Ishikawa (cell line): ENCODE data around the gene SPATA31D1.

ENCODE experiments used
- CREB1 ChIP-seq: IDR thresholded peaks from 2 replicates; pipeline ENCODE4 v1.6.1; 2012; ENCODE audit warnings: low read depth
- EGR1 ChIP-seq: IDR thresholded peaks from 2 replicates; pipeline ENCODE4 v1.6.1; 2012
- FOXM1 ChIP-seq: IDR thresholded peaks from 2 replicates; pipeline ENCODE4 v1.6.1; 2012; ENCODE audit warnings: low read depth, borderline replicate concordance
- MAX ChIP-seq: IDR thresholded peaks from 2 replicates; pipeline ENCODE4 v1.6.1; 2012
- NFIC ChIP-seq: IDR thresholded peaks from 2 replicates; pipeline ENCODE4 v1.6.1; 2012
- RAD21 ChIP-seq: IDR thresholded peaks from 2 replicates; pipeline ENCODE4 v1.6.1; 2012; ENCODE audit warnings: low read depth
- REST ChIP-seq: IDR thresholded peaks from 2 replicates; pipeline ENCODE4 v1.6.1; 2012; ENCODE audit warnings: low read depth, mild to moderate bottlenecking
- TAF1 ChIP-seq: IDR thresholded peaks from 2 replicates; pipeline ENCODE4 v1.6.1; 2012; ENCODE audit warnings: low read depth, mild to moderate bottlenecking
- TCF12 ChIP-seq: IDR thresholded peaks from 2 replicates; pipeline ENCODE4 v1.6.1; 2012; ENCODE audit warnings: low read depth
- TEAD4 ChIP-seq: IDR thresholded peaks from 2 replicates; pipeline ENCODE4 v1.6.1; 2012
- YY1 ChIP-seq: IDR thresholded peaks from 2 replicates; pipeline ENCODE4 v1.6.1; 2012; ENCODE audit warnings: low read depth
- ZBTB7A ChIP-seq: IDR thresholded peaks from 2 replicates; pipeline ENCODE4 v1.6.1; 2012; ENCODE audit warnings: low read depth

- TF ChIP-seq RAD21 (no peak), TAF1 (no peak), TCF12 (no peak), MAX (no peak), EGR1 (no peak), REST (no peak), ZBTB7A (no peak), TEAD4 (no peak), CREB1 (no peak), FOXM1 (no peak), NFIC (no peak), YY1 (no peak)
Observed at GRCh38 chr9:82021198-82021597, 32.6 kb downstream of the SPATA31D1 start.
